ENCODE results near the gene NCKAP1. TPM values are rescaled to one million over a fixed set of nuclear protein-coding genes. Genes with fewer than 3 reads are reported as not detected.
A peak's percentile ranks its signal among the peaks of the same experiment; 100 is the strongest.

Gene NCKAP1
- total and polyA plus RNA-seq, 2 donors (not counting 3 experiments of a cell fraction or from before 2014, with no cell fraction given): 49.4 to 130 TPM

DNA sequence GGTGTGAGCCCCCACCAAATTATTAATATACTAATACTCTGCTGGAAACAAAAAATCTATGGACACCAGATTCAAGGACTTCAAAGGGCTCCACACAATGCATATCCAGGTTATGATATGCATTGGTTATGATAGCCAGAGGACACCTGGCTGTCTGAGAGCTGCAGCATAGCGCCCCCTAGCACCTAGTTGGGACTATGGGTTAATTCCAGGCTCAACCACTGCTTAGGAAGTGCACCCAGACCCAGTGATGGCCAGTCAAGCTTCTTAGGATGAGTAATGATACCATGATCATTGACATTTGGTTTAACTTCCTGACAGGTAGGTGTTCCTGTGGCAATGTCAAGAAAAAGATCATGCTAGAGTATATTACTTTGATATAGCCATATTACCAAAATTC lies 168.0 kb downstream of the NCKAP1 start:
- Histone ChIP-seq H3K4me2 (ENCODE audit: insufficient read depth, low read length) (no peak overlapping the region), H4K20me1 (replicated peaks; ENCODE audit: control insufficient read depth, extremely low read depth, insufficient read depth, low read length) (no peaks in the 10 kb centered on the region), H2AFZ (ENCODE audit: low read depth, low read length) (no peak overlapping the region), H3K27ac (ENCODE audit: insufficient read depth, low read depth, low read length) (no peak overlapping the region), H3K27me3 (ENCODE audit: control insufficient read depth in 2 of 2, insufficient read depth in 2 of 2, low read length in 2 of 2) (peaks cover 2 to 9% of the 10 kb centered on the region in 2 experiments), H3K9me3 (replicated peaks; ENCODE audit: control insufficient read depth, insufficient read depth, low read length) (no peaks in the 10 kb centered on the region), H3K9ac (replicated peaks; ENCODE audit: extremely low read depth, insufficient read depth, low read length) (no peak overlapping the region), H3K4me3 (replicated peaks in 1 of 3; ENCODE audit: insufficient read depth in 1 of 3, low read depth in 1 of 3, low read length in 3 of 3) (no peak overlapping the region), H3K36me3 (ENCODE audit: control insufficient read depth in 2 of 2, extremely low read depth in 1 of 2, insufficient read depth in 2 of 2, low read length in 2 of 2) (no peaks in the 10 kb centered on the region), H3K4me1 (ENCODE audit: control insufficient read depth, extremely low read depth, insufficient read depth, low read length) (peaks cover 11% of the 10 kb centered on the region), H3K9me1 (replicated peaks; ENCODE audit: control insufficient read depth, extremely low read depth, insufficient read depth, low read length) (no peaks in the 10 kb centered on the region), H3K79me2 (ENCODE audit: control insufficient read depth, insufficient read depth, low read length) (no peaks in the 10 kb centered on the region)
- BruUV-seq (replicated peaks): no TSS peak
- FAIRE-seq (peak; percentile 21), DNase-seq (ENCODE audit: low read depth, low spot score) (no peak)
- dilution Hi-C loops (cut with MboI; ENCODE audit: extremely low pct_ligation_motif_present, low sequenced_read_pairs): no loop called here
- intact Hi-C loops (cut with micrococcal nuclease): no loop called here
- ChIA-PET CTCF (interaction anchor here (1.0 to 1.5 kb wide), 4 partner anchors 65 to 110 kb away, joined by 3 to 4 read pairs (median 3); no protein-coding TSS in a partner anchor), POLR2A (no interaction called here)
- no peak for TF ChIP-seq POLR2A (IDR thresholded peaks at IDR 0.05; ENCODE audit: low read depth, low read length)
- TF ChIP-seq, protein P1, sequence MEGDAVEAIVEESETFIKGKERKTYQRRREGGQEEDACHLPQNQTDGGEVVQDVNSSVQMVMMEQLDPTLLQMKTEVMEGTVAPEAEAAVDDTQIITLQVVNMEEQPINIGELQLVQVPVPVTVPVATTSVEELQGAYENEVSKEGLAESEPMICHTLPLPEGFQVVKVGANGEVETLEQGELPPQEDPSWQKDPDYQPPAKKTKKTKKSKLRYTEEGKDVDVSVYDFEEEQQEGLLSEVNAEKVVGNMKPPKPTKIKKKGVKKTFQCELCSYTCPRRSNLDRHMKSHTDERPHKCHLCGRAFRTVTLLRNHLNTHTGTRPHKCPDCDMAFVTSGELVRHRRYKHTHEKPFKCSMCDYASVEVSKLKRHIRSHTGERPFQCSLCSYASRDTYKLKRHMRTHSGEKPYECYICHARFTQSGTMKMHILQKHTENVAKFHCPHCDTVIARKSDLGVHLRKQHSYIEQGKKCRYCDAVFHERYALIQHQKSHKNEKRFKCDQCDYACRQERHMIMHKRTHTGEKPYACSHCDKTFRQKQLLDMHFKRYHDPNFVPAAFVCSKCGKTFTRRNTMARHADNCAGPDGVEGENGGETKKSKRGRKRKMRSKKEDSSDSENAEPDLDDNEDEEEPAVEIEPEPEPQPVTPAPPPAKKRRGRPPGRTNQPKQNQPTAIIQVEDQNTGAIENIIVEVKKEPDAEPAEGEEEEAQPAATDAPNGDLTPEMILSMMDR (IDR thresholded peaks at IDR 0.05; ENCODE audit: extremely low read depth in 1 of 2, insufficient read depth in 1 of 2, low read depth in 1 of 2, low read length in 2 of 2): peak in 1 of 2 donors; percentile 28

DNA sequence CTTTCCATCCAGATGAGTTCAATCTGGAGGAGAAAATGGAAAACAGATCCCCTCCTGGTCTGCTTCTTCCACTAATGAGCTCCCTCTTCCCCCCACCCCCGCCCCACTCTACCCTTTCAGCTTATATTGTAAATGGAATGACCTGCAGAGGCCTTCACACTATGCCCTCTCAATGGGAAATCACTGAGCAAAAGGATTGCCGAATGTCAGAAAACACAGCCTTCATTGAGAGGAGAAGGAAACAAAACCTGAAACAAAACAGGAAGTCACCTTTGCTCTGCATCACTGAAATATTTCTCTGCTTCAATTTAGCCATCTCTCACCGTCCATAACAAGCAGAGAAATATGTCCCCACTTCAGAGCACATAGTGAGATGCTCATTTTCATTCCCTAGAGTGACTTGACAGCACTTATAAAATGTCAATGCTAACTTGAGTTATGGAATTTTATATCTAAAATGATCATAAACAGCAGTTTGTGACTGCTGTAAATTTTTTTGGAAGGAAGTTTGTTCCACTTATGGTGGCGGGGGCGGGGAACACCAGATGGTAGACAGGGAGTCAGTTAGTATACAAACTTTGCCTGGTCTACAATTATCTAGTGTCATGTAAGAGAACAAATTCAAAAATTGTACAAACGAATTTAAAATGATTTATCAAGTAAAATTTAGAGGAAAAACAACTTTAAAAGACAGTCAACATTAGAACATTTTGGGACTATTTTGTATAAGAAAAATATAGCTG lies 170.0 kb downstream of the NCKAP1 start:
- Histone ChIP-seq H3K9me1 (replicated peaks; ENCODE audit: control insufficient read depth, extremely low read depth, insufficient read depth, low read length) (no peaks in the 10 kb centered on the region), H3K4me1 (ENCODE audit: control insufficient read depth, extremely low read depth, insufficient read depth, low read length) (peaks cover 11% of the 10 kb centered on the region), H3K4me3 (replicated peaks in 1 of 3; ENCODE audit: insufficient read depth in 1 of 3, low read depth in 1 of 3, low read length in 3 of 3) (no peak overlapping the region), H4K20me1 (replicated peaks; ENCODE audit: control insufficient read depth, extremely low read depth, insufficient read depth, low read length) (no peaks in the 10 kb centered on the region), H3K9me3 (replicated peaks; ENCODE audit: control insufficient read depth, insufficient read depth, low read length) (no peaks in the 10 kb centered on the region), H3K9ac (replicated peaks; ENCODE audit: extremely low read depth, insufficient read depth, low read length) (no peak overlapping the region), H3K79me2 (ENCODE audit: control insufficient read depth, insufficient read depth, low read length) (no peaks in the 10 kb centered on the region), H3K4me2 (ENCODE audit: insufficient read depth, low read length) (no peak overlapping the region), H2AFZ (ENCODE audit: low read depth, low read length) (no peak overlapping the region), H3K27me3 (ENCODE audit: control insufficient read depth in 2 of 2, insufficient read depth in 2 of 2, low read length in 2 of 2) (peaks cover 8 to 13% of the 10 kb centered on the region in 2 experiments), H3K27ac (ENCODE audit: insufficient read depth, low read depth, low read length) (no peak overlapping the region), H3K36me3 (ENCODE audit: control insufficient read depth in 2 of 2, extremely low read depth in 1 of 2, insufficient read depth in 2 of 2, low read length in 2 of 2) (no peaks in the 10 kb centered on the region)
- dilution Hi-C loops (cut with MboI; ENCODE audit: extremely low pct_ligation_motif_present, low sequenced_read_pairs): no loop called here
- POLR2A ChIA-PET: interaction anchor here (0.7 kb wide), 1 partner anchor 101 kb away, joined by 5 read pairs; no protein-coding TSS in a partner anchor
- intact Hi-C loops (cut with micrococcal nuclease): loop anchor here (5.0 kb wide), 2 partner anchors 76 to 101 kb away; no protein-coding TSS in a partner anchor
- TF ChIP-seq MYC (IDR thresholded peaks at IDR 0.05; ENCODE audit: low read depth, low read length) (no peak), GATA2 (IDR thresholded peaks at IDR 0.05; ENCODE audit: insufficient read depth, insufficient read length, low read depth, low read length) (no peak), FOS (IDR thresholded peaks at IDR 0.05; ENCODE audit: borderline replicate concordance, insufficient read depth, low read length) (no peak), EZH2 (IDR thresholded peaks at IDR 0.05; ENCODE audit: borderline replicate concordance, low read depth, low read length, severe bottlenecking) (no peak), POLR2A (IDR thresholded peaks at IDR 0.05; ENCODE audit: low read depth, low read length) (no peak), POLR2AphosphoS5 (IDR thresholded peaks at IDR 0.05; ENCODE audit: insufficient read depth, low read depth, low read length) (no peak), JUN (IDR thresholded peaks at IDR 0.05; ENCODE audit: borderline replicate concordance, insufficient read depth, insufficient read length, low read depth) (no peak)
- TF ChIP-seq, protein P2, sequence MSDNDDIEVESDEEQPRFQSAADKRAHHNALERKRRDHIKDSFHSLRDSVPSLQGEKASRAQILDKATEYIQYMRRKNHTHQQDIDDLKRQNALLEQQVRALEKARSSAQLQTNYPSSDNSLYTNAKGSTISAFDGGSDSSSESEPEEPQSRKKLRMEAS (IDR thresholded peaks at IDR 0.05; ENCODE audit: insufficient read depth, insufficient read length): no peak
- TF ChIP-seq, protein P1 (IDR thresholded peaks at IDR 0.05; ENCODE audit: extremely low read depth in 1 of 2, insufficient read depth in 1 of 2, low read depth in 1 of 2, low read length in 2 of 2): no peak
- FAIRE-seq (no peak), DNase-seq (ENCODE audit: low read depth, low spot score) (no peak)
- CTCF ChIA-PET: no interaction called here
- no TSS peak for BruUV-seq (replicated peaks)

All from endothelial cell of umbilical vein (primary cell).